Kidney (tissue), 14 donors: Measurements from ENCODE around the gene SLC5A9. TPM values are rescaled to one million over a fixed set of nuclear protein-coding genes. Genes with fewer than 3 reads are reported as not detected.
A peak's percentile ranks its signal among the peaks of the same experiment; 100 is the strongest.

Experiments used
- DNase-seq, 5 donors: peaks; one replicate each; pipeline ENCODE4 v3.0.0-alpha.2; 2013 to 2020
- FAIRE-seq: peaks from 2 replicates; lab custom pipeline; 2012; peaks lifted over from hg19 to GRCh38; lab: Jason Lieb, UNC
- H3K27ac ChIP-seq, 2 donors: one replicate each; pipeline ENCODE4 v1.7.0; 2013; ENCODE audit warnings: low read depth in 2 of 2, low read length in 2 of 2, inconsistent platforms in 1 of 2
- H3K27me3 ChIP-seq: one replicate; pipeline ENCODE4 v1.7.1; 2013; ENCODE audit warnings: low read length, inconsistent platforms; ENCODE audit not compliant: control insufficient read depth, insufficient read depth
- H3K36me3 ChIP-seq, 3 donors: one replicate each; pipeline versions ENCODE4 v1.7.0 to v1.7.1; 2013; ENCODE audit warnings: low read length in 3 of 3, control low read depth in 1 of 3, inconsistent platforms in 1 of 3; ENCODE audit not compliant: insufficient read depth in 3 of 3, control insufficient read depth in 2 of 3
- H3K4me1 ChIP-seq, 3 donors: one replicate each; pipeline versions ENCODE4 v1.7.0 to v1.7.1; 2013; ENCODE audit warnings: low read length in 3 of 3, inconsistent platforms in 1 of 3, low read depth in 1 of 3; ENCODE audit not compliant: control insufficient read depth in 2 of 3, insufficient read depth in 2 of 3
- H3K4me3 ChIP-seq, 3 donors: one replicate each; pipeline versions ENCODE4 v1.7.0 to v1.8.1; 2013; ENCODE audit warnings: low read length in 3 of 3, control low read depth in 1 of 3, inconsistent platforms in 1 of 3
- H3K9ac ChIP-seq, 3 donors: one replicate each; pipeline versions ENCODE4 v1.7.0 to v1.7.1; 2013; ENCODE audit warnings: low read length in 3 of 3, control low read depth in 1 of 3, inconsistent platforms in 1 of 3
- H3K9me3 ChIP-seq, 3 donors: one replicate each; pipeline versions ENCODE4 v1.7.0 to v1.7.1; 2013; ENCODE audit warnings: low read length in 3 of 3, control low read depth in 1 of 3, inconsistent platforms in 1 of 3; ENCODE audit not compliant: control insufficient read depth in 2 of 3, insufficient read depth in 1 of 3
- CTCF ChIP-seq: IDR thresholded peaks from 3 replicates; pipeline ENCODE4 v1.5.1; 2012; ENCODE audit warnings: mild to moderate bottlenecking, moderate library complexity, borderline replicate concordance; ENCODE audit not compliant: insufficient read depth; ENCODE audit errors: extremely low read depth
- intact Hi-C: fragments of 100-400 bp; cut with DNase I; formaldehyde crosslinking; loops from one replicate; pipeline ENCODE4 v1.11.1; 2022
- polyA plus RNA-seq: library from polyadenylated mRNA; stranded (reverse); fragments of 350-450 nt; fragmentation: Illumina TruSeq; extraction: RNeasy Lipid Tissue Mini Kit (QIAGEN cat#74804); gene quantifications from one replicate; pipeline ENCODE4 v1.2.3, GENCODE V29; 2014; ENCODE audit warnings: low read depth, low replicate concordance; ENCODE audit not compliant: insufficient read depth
- total RNA-seq: library from RNA; stranded (reverse); fragmentation: NEBNext Ultra II Directional; extraction: Animal tissue kit (Norgen Biotek cat#: 25700); gene quantifications from one replicate; pipeline ENCODE4 v1.2.1, GENCODE V29; 2021
- donor health status: control.
- donor health status: control.
- donor health status: control.
- donor health status: control.
- donor health status: control.
- donor health status: DM: yes; HTN: yes; CAD: no.
- donor health status: Normal renal cell carcinoma (clear cell type).

SLC5A9 gene
- total and polyA plus RNA-seq, 2 donors from 2014 or later: 2.3 to 4.4 TPM

- FAIRE-seq: peak; percentile 42
- intact Hi-C loops: no loop called here
These were observed 19.1 kb upstream of the SLC5A9 start for GRCh38 chr1:48203287-48203900.

GRCh38 chr1:48205522-48205921, 17.0 kb upstream of the SLC5A9 start:
- Histone ChIP-seq H3K27me3 (no peaks in the 10 kb centered on the region), H3K4me3 (no peak overlapping the region), H3K9me3 (no peaks in the 10 kb centered on the region), H3K27ac (no peak overlapping the region), H3K4me1 (peaks cover 0 to 5% (median 0%) of the 10 kb centered on the region in 3 donors), H3K9ac (no peak overlapping the region), H3K36me3 (no peaks in the 10 kb centered on the region)
- FAIRE-seq (no peak), DNase-seq (no peak)
- no peak for TF ChIP-seq CTCF
- intact Hi-C loops: no loop called here

More at GRCh38 chr1:48203287-48203900, 19.1 kb upstream of the SLC5A9 start:
- DNase-seq: peak in 2 of 5 donors; percentile 37 to 51
- H3K9me3 ChIP-seq: no peaks in the 10 kb centered on the region
- H3K36me3 ChIP-seq: no peaks in the 10 kb centered on the region
- H3K27ac ChIP-seq: no peak overlapping the region
- H3K4me1 ChIP-seq: peaks cover 0 to 5% (median 0%) of the 10 kb centered on the region in 3 donors
- peak; percentile 47 for TF ChIP-seq CTCF
- no peak overlapping the region for H3K4me3 ChIP-seq
- H3K27me3 ChIP-seq: no peaks in the 10 kb centered on the region
- H3K9ac ChIP-seq: no peak overlapping the region

GRCh38 chr1:48206371-48206770, 16.1 kb upstream of the SLC5A9 start:
- H3K9me3 ChIP-seq: no peaks in the 10 kb centered on the region
- peak in 4 of 5 donors; percentile 12 to 73 (median 44) for DNase-seq
- H3K4me3 ChIP-seq: no peak overlapping the region
- no peaks in the 10 kb centered on the region for H3K36me3 ChIP-seq
- no peak for FAIRE-seq
- H3K27me3 ChIP-seq: no peaks in the 10 kb centered on the region
- intact Hi-C loops: no loop called here
- no peak overlapping the region for H3K27ac ChIP-seq
- no peak for TF ChIP-seq CTCF
- H3K9ac ChIP-seq: no peak overlapping the region
- peaks cover 0 to 5% (median 0%) of the 10 kb centered on the region in 3 donors for H3K4me1 ChIP-seq
